HTR-8/SVneo (cell line): ENCODE results near the gene SLC25A1.

Source experiments
- DNase-seq: peaks from one replicate; pipeline ENCODE4 v3.0.0; 2011; ENCODE audit warnings: low spot score, mixed read lengths; ENCODE audit not compliant: insufficient read length
- FAIRE-seq: peaks from 2 replicates; lab custom pipeline; 2011; peaks lifted over from hg19 to GRCh38; lab: Jason Lieb, UNC

SLC25A1 gene

GRCh38 chr22:19143967-19144400 lies 34.6 kb downstream of the SLC25A1 start:
- DNase-seq (no peak), FAIRE-seq (no peak)

DNA sequence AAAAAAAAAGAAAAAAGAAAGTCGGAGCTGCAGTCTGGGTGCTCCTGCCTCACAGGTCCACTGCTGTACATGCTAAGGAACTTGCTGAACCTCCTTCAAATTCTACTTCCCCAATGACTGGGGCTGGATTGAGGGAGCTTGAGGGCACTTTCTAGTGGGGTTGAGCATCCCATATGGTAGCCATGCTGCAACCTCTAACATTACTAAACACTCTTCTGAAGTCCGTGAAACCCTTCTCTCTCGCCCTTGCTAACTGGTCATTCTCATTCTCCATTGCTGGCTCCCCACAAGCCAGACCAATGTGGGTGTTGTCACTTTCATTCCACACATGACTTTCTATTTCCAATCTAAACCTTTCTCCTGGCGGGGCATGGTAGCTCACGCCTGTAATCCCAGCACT lies 35.3 kb downstream of the SLC25A1 start:
- no peak for FAIRE-seq
- DNase-seq: no peak

DNA sequence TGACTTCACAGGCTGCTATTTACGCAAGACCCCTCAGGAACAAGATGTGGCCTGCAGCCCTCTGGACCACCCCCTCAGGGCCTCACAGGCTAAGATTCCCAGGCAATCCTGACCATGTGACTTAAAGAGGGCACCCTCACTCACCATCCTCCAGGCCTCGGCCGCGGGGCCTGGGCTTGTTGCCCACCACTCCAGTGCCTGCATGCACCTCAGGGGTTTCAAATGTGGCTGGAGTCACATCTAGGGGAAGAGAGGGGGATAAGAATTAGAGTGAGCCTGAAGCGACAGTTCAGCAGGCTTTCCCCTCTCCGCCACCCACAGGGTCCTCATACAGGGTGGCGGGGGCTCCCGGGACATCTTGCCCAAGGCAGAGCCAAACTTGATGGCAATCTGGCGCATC lies 36.1 kb downstream of the SLC25A1 start:
- FAIRE-seq (no peak), DNase-seq (no peak)

DNA sequence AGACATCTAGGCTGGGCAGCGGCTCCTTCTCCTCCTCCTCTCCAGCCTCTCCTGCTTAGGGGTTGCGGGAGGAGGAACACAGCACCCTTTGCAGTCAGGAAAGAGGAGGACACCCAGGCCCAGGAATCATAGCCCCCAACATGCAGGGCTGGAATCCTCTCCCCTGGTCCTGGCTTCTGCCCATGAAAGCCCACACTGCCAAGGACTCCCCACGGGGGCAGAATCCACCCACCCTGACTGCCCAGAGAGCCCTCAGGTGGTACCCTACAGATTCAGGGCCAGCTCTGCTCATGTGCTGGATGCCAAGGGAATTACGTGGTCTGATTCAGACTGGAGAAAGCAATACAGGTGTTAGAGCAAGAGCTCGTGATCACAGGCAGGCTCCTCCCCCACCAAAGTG lies 38.6 kb downstream of the SLC25A1 start:
- DNase-seq (no peak), FAIRE-seq (no peak)

DNA sequence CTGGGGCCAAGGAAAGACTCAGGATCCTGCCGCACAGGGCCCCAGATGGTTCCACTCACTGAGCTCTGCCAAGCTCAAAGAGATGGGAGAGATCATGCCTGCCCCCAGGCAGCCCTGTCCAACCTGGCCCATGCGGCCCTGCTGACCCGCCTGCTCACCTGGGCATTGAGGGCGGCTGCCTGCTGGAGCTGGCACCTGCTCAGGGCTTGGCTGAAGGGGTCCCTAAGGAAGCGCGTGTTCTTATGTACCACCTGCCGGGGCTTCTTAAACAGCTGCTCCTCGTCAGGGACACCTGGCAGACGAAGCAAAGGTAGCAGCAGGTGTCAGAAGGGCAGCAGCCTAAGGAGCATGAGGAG lies 39.6 kb downstream of the SLC25A1 start:
- FAIRE-seq: no peak

DNA sequence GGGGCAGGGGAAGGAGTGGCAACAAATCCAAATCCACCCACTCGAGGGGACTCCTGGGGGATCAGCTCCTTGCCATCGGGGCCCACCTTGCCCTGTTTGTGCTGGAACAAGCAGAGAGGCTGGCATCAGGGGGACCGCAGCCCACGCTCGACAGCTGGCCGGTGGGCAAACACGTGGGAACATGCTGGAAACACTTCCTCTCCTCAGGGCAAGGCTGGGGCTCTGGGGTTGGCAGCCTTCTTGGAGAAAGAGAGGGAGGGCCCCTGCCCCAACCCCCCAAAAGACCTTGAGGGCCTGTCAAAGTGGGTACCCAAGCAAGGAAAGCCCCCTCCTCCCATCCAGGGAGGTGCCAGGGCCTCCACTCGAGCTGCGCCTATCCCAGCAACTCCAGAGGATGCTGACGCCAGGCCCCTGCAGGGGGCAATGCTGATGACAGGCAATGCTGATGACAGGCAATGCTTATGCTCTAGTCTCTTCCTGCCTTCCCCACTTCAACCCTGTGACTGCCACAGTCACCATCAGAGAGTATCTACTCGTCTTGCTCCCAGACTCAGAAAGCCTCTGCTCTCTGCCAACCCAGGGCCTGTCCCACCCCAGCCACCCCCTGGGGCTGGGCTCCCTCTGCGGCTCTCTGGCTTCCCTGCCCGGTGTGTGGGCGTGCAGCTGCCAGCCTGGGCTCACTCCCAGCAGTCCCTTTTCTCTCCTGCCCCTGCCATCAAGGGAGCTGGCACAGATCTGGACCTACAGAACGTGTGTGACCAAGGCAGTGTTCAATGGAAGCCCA lies 40.1 kb downstream of the SLC25A1 start:
- FAIRE-seq: no peak

More for the DNA sequence above, 39.6 kb downstream of the SLC25A1 start:
- no peak for DNase-seq

GRCh38 chr22:19137384-19138216 lies 40.9 kb downstream of the SLC25A1 start:
- FAIRE-seq (no peak), DNase-seq (no peak)

More for the DNA sequence above, 40.1 kb downstream of the SLC25A1 start:
- no peak for DNase-seq

DNA sequence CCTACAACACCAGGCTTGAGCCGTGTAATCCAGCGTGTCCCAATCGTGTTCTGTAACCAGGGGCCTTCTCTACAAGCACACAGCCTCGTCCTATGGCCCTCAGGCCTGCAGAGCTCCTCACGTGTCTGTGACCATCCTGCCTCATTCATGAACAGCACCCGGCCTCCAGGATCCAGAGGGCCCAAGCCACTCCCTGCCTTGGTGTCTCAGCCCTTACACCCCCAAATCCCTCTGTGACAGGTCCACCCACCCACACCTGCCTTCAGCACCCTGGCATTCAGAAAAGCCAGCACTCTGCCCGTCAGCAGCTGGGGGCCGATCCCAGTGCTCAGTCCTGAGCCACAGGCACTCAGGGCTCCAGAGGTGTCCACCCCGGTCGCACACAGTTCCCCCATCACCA lies 41.6 kb downstream of the SLC25A1 start:
- DNase-seq (no peak), FAIRE-seq (no peak)

DNA sequence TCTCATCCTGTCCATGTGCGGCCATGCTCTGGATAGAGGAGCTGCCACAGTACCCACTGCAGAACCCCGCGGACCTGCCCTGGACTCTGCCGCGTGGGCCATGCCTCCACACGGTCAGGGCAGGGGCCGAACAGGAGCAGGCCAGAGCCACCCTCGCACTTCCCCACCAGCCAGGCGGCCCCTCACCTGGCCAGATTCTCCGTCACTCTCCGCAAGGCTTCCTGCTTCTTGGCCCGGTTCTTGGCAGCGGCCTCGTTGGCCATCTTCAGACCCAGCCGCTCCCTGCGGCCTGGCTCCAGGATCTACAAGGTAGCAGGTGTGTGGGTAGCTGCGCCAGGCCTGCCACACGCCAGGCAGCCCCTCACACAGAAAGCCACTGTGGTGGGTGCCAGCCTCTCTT lies 43.7 kb downstream of the SLC25A1 start:
- FAIRE-seq: no peak
- no peak for DNase-seq

GRCh38 chr22:19134176-19134831 lies 44.2 kb downstream of the SLC25A1 start:
- FAIRE-seq: no peak
- no peak for DNase-seq

- DNase-seq (no peak), FAIRE-seq (no peak)
These were observed 45.0 kb downstream of the SLC25A1 start for GRCh38 chr22:19133561-19133960.

DNA sequence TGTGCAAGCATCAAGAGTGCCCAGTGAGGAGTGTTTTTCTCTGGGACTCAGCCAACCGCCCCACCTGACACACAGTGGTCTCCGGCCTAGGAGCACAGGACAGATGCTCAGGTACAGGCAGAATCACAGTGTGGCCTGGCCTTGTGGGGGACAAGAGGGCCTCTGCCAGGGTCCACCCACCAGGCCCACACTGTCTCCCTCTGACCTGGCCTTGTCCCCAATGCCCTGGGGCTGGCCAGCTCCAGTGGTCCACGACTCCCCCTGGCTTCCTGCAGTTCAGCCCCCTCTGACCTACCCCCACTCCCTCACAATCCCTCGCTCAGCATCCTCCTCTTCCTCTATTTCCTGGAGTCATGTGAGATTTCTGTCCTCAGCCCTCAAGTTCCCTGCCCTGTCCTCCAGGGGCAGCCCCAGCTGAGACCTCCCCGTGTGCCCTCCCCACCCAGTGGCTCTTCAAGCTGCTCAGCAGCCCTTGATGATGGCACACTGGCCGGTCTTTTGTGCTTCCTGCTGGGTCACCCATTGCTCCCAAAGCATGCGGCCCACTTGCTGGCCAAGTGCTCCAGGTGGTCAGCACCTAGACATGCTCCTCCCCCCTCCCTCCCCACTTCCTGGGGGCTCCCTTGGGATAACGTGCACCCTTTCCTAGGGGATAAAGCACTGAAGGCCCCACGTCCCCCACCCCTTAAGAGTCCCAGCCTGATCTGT lies 45.7 kb downstream of the SLC25A1 start:
- DNase-seq (no peak), FAIRE-seq (no peak)

- FAIRE-seq (no peak), DNase-seq (no peak)
These were observed 46.4 kb downstream of the SLC25A1 start for GRCh38 chr22:19132153-19132552.

DNA sequence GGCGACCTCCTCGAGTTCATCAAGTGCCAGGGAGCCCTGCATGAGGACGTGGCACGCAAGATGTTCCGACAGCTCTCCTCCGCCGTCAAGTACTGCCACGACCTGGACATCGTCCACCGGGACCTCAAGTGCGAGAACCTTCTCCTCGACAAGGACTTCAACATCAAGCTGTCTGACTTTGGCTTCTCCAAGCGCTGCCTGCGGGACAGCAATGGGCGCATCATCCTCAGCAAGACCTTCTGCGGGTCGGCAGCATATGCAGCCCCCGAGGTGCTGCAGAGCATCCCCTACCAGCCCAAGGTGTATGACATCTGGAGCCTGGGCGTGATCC lies 46.9 kb downstream of the SLC25A1 start:
- FAIRE-seq (no peak), DNase-seq (no peak)

DNA sequence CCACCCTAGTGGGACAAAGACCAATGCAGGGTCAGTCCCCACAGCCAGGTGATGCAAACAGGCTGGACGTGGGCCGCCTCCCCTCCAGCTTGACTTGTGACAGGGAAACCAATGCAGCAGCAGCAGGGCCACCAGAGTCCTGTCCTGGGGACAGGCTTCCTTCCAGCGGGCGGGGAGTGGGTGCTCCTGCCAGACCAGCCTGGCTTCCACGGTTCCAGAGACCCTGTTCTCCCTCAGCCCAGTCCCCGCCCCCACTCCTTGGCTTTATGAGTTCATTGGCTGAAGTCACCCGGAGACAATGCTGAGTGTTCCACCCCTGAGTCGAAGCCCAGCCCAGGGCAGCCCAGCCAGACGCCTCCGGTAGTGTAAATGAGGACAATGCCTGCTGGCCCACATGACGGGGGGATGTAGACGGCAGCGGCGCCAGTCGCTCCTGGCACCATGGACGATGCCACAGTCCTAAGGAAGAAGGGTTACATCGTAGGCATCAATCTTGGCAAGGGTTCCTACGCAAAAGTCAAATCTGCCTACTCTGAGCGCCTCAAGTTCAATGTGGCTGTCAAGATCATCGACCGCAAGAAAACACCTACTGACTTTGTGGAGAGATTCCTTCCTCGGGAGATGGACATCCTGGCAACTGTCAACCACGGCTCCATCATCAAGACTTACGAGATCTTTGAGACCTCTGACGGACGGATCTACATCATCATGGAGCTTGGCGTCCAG lies 47.4 kb downstream of the SLC25A1 start, which contains the start of gene TSSK2:
Gene TSSK2, plus strand, starts transcription at position 350 of the 726 bp plus-strand sequence. Its CDS starts 92 bp downstream, at position 442.
- no peak for FAIRE-seq
- no peak for DNase-seq

DNA sequence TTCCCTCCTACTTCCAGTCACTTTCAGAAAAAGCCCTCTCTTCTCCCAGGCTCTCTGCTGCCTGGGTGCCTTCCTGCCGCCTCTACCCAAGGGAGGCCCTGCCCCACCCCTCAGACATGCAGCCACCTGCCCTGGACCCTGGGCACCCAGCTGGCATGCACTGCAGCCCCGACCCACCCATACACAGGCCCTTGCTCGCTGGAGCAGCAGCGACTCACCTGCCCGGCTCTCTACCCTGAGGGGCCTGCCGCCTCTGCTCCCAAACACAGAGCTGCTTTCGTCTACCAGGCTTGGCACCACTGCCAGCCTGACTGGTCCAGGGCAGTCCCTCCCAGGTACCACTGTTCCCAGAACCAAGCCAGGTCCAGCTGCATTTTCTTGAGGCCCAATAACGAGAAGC lies 48.7 kb downstream of the SLC25A1 start:
- FAIRE-seq (no peak), DNase-seq (no peak)

DNA sequence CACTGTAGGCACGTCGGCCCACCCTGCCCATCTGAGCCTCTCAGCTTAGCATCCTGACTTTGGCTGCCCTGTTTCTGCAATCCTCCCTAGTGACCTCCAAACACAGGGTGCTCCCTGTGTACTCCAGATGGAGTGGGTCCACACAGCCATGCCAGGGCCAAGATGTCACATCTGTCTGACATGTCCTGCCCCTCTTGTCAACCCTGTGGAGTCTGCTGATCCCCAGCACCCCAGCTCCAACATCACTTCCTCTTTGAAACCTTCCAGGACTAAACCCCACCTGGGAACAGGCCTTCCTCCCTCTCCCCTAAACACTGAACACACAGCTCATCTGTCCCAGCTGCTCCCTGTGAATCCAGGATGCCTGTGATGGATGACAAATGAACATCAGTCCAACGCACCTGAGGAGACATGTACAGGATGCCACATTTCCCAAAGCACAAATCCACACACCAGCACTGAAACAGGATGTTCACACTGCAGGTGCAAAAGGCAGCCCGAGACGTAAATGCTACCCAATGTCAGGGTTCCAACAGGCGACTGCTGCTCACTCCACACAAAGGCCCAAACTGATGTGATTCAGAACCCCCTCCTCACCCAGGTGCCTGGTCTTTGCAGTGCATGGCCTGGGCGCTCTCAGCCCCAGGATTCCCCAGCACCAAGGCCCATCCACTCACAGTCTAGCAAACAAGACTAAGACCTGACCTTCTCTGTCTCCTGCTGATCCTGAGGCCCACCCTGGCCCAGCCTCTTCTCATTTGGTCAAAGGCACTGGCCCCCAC lies 49.4 kb downstream of the SLC25A1 start:
- FAIRE-seq: no peak

DNA sequence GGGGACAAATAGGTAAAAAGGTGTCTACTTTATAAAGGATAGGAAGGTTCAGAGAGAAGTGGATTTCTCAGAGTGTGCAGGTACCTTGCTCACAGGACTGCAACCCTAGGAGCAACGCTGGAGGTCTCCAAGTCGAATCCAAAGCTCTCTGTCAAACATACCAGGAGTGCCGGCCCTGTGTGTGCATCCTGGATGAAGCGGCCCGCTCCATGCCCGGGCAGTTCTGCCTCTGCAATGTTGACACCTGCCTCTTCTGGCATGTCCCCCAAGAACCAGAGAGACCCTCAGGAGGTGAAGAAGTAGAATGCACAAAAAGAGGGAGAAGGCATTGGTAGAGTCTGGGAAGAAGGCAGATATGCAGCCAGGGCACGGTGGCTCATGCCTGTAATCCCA lies 50.5 kb downstream of the SLC25A1 start:
- no peak for FAIRE-seq
- no peak for DNase-seq

More for the DNA sequence above, 49.4 kb downstream of the SLC25A1 start:
- no peak for DNase-seq
